ENCODE results near the gene SFXN4.

DNA sequence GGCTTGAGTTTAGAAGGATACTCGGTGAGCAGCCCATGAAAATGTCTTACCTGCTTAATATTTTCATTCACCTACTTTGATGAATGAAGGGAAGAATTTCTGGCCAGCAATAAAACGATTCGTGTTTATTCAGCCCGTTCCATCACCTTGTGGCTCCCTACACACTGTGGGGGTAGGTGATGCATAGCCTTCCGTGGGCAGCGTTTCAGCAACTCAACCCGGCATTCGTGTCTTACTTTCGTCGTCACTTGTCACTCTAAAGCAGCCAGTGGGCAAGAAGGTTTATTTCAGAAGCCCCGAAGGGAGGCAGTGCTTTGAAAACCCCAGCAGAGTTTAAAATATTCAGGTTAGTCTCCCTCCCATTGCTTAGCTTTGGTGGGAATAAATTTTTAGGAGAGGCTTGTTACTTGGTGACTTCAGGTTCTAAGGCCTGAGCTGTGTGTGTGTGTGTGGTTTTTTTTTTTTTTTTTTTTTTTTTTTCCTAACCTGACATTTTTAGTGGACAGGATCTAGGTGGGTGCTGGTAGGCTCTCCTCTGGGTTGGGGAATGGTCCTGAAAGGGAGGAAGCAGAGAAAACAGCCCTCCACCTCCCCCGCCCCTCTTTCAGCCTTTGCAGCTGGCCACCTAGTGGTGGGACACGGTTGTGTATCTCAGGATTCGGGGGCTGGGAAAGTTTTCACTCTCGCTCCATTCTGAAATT, 43.7 kb upstream of the SFXN4 start:
- TF ChIP-seq, protein P1, sequence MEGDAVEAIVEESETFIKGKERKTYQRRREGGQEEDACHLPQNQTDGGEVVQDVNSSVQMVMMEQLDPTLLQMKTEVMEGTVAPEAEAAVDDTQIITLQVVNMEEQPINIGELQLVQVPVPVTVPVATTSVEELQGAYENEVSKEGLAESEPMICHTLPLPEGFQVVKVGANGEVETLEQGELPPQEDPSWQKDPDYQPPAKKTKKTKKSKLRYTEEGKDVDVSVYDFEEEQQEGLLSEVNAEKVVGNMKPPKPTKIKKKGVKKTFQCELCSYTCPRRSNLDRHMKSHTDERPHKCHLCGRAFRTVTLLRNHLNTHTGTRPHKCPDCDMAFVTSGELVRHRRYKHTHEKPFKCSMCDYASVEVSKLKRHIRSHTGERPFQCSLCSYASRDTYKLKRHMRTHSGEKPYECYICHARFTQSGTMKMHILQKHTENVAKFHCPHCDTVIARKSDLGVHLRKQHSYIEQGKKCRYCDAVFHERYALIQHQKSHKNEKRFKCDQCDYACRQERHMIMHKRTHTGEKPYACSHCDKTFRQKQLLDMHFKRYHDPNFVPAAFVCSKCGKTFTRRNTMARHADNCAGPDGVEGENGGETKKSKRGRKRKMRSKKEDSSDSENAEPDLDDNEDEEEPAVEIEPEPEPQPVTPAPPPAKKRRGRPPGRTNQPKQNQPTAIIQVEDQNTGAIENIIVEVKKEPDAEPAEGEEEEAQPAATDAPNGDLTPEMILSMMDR (conservative IDR thresholded peaks at IDR 0.05), result peak; percentile 90
- no peak for TF ChIP-seq ZFX (IDR thresholded peaks at IDR 0.05)

All from C4-2B (cell line).